ENCODE results near the gene ERCC3. TPM values are rescaled to one million over a fixed set of nuclear protein-coding genes. Genes with fewer than 3 reads are reported as not detected.

ERCC3 gene
- total RNA-seq, 3 donors from 2014 or later, result 26.7 to 35.7 (median 33.6) TPM

DNA sequence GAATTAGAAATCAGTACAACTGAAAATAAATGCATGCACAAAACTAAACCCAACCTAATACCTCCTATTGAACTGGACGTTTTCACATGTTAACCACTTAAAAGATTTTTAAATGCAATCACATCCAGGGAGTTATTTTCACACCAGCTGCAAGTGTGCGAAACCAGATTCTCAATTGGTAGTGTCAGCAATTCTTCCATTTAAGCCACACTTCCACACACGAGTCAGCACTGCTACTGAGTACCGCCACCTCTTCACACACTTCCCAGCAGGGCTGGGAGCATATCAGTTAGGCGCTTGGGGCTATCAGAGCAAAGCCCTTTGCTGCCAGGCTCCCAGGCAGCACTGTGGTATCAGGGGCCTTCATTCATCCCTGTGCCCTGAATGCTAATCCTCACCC lies 14.2 kb downstream of the ERCC3 start:
- Histone ChIP-seq H3K36me3 (ENCODE audit: low read depth) (peaks cover 19% of the 10 kb centered on the region), H3K9me3 (no peaks in the 10 kb centered on the region), H3K4me3 (no peak overlapping the region), H3K4me1 (ENCODE audit: low read depth) (no peaks in the 10 kb centered on the region)
- TF ChIP-seq, protein P1, sequence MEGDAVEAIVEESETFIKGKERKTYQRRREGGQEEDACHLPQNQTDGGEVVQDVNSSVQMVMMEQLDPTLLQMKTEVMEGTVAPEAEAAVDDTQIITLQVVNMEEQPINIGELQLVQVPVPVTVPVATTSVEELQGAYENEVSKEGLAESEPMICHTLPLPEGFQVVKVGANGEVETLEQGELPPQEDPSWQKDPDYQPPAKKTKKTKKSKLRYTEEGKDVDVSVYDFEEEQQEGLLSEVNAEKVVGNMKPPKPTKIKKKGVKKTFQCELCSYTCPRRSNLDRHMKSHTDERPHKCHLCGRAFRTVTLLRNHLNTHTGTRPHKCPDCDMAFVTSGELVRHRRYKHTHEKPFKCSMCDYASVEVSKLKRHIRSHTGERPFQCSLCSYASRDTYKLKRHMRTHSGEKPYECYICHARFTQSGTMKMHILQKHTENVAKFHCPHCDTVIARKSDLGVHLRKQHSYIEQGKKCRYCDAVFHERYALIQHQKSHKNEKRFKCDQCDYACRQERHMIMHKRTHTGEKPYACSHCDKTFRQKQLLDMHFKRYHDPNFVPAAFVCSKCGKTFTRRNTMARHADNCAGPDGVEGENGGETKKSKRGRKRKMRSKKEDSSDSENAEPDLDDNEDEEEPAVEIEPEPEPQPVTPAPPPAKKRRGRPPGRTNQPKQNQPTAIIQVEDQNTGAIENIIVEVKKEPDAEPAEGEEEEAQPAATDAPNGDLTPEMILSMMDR (IDR thresholded peaks at IDR 0.05), result no peak
- intact Hi-C loops (cut with DNase I, micrococcal nuclease), result no loop called here
- DNase-seq (no peak), ATAC-seq (no peak)

DNA sequence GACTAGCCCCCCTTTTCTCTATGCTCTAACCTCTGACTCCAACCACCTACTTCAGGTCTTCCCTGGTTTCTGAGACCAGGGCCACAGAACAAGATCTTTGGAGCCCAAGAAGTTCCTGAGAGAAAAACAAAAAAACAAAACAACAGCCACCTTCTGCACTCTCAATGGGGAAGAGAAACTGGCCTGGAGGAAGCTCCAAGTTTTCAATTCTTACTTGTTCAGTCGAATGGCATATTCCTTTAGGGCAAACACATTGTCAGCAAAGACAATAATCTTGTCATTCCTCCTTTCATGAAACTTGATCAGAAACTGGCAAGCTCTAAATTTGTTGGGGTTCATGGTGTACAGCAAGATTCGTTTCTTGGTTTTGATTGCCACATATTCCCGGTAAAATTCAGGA lies 15.0 kb downstream of the ERCC3 start:
- intact Hi-C loops (cut with DNase I, micrococcal nuclease), result no loop called here
- ATAC-seq, result no peak
- H3K36me3 ChIP-seq (ENCODE audit: low read depth), result peaks cover 19% of the 10 kb centered on the region

DNA sequence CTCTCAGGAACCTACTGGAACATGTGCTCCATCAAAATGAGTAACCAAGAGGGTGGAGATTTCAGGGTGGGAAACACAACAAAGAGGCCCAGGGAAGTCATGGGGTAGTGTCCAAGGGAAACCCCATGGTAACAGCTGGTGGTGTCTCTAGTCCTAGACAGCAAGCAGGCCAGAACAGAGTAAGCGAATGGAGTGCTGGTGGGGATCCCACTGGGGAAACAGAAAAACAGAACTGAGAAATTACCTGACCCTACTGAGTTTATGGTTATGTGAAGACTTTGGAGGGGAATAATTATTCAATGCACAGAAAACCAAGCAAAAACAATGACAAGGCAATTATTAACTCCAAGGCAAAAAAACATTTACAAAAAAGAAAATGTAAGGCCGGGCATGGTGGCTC lies 16.9 kb downstream of the ERCC3 start:
- Histone ChIP-seq H3K36me3 (ENCODE audit: low read depth) (peaks cover 19% of the 10 kb centered on the region), H3K9me3 (no peaks in the 10 kb centered on the region), H3K4me1 (ENCODE audit: low read depth) (no peaks in the 10 kb centered on the region), H3K4me3 (no peak overlapping the region)
- ATAC-seq (no peak), DNase-seq (no peak)
- intact Hi-C loops (cut with DNase I, micrococcal nuclease), result no loop called here
- TF ChIP-seq, protein P1 (IDR thresholded peaks at IDR 0.05), result no peak

More for the DNA sequence above, 15.0 kb downstream of the ERCC3 start:
- H3K9me3 ChIP-seq, result no peaks in the 10 kb centered on the region
- TF ChIP-seq, protein P1 (IDR thresholded peaks at IDR 0.05), result no peak
- H3K4me3 ChIP-seq, result no peak overlapping the region
- H3K4me1 ChIP-seq (ENCODE audit: low read depth), result no peaks in the 10 kb centered on the region
- no peak for DNase-seq

DNA sequence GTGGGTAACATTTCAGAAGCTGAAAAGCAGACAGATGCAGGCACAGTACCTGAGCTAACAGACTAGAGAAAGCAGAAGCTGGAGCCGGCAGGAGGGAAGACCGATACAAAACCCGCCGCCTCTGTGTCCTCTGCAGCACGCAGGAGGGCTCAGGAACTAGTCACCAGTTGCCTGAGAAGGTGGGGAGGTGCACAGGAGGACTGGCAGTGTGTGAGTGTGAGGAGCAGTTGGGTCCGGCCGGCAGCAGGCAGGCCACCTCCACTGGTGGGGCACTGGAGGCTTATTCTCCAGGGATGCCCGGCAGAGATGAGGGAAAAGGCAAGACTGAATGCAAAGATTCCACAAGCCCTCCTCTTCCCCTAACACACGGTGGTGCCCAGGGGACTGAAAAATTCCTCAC lies 18.2 kb downstream of the ERCC3 start:
- H3K36me3 ChIP-seq (ENCODE audit: low read depth), result peaks cover 19% of the 10 kb centered on the region
- intact Hi-C loops (cut with DNase I, micrococcal nuclease), result no loop called here
- no peak overlapping the region for H3K4me3 ChIP-seq
- no peaks in the 10 kb centered on the region for H3K4me1 ChIP-seq (ENCODE audit: low read depth)
- TF ChIP-seq, protein P1 (IDR thresholded peaks at IDR 0.05), result no peak
- DNase-seq (no peak), ATAC-seq (no peak)
- no peaks in the 10 kb centered on the region for H3K9me3 ChIP-seq

DNA sequence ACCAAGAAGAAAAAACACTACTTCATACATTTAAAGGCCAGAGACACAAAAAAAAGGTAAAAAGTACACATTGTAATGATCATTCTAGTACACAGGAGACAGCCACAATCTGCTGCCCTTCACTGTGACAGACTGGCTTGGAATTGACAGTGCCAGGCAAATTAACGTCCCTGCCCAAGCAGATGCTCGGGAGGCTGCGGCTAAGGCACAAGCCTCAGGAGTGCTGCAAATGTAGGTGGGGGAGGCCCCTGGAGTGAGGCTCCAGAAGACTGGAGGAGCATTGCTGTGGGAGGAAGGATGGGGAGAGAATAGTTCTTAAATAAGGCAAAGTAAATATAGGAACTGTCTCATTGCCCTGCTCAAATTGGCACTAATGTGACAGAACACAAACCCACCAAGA lies 18.6 kb downstream of the ERCC3 start:
- Histone ChIP-seq H3K9me3 (no peaks in the 10 kb centered on the region), H3K4me1 (ENCODE audit: low read depth) (no peaks in the 10 kb centered on the region), H3K36me3 (ENCODE audit: low read depth) (peaks cover 18% of the 10 kb centered on the region), H3K4me3 (no peak overlapping the region)
- intact Hi-C loops (cut with DNase I, micrococcal nuclease), result no loop called here
- no peak for DNase-seq
- no peak for ATAC-seq
- TF ChIP-seq, protein P1 (IDR thresholded peaks at IDR 0.05), result no peak

DNA sequence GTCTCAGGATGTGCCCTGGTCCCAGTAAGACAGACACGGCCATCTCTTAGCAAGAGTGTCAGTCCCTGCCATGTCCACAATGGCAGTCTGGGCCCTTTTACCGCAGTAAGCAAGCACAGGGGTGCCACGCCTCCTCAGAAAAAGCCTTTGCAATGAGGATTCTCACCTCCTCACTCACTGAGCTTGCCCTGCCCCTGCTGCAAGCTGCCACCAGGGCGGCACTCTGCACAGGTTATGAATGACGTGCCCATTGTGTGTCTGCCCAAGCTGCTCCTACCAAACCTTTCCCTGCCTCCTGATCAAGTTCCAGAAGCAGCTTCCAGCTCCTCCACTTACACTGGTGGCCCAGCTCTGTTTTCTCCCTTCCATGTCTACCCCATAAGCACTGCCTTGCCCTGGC lies 23.3 kb downstream of the ERCC3 start:
- peak; percentile 27 for ATAC-seq
- Histone ChIP-seq H3K4me1 (ENCODE audit: low read depth) (no peaks in the 10 kb centered on the region), H3K9me3 (no peaks in the 10 kb centered on the region), H3K36me3 (ENCODE audit: low read depth) (peaks cover 10% of the 10 kb centered on the region), H3K4me3 (no peak overlapping the region)
- no peak for DNase-seq
- intact Hi-C loops (cut with DNase I, micrococcal nuclease), result no loop called here
- TF ChIP-seq, protein P1 (IDR thresholded peaks at IDR 0.05), result no peak

All from mucosa of descending colon (tissue), 3 donors.